ENCODE data around the gene CDH16.

CDH16 gene

DNA sequence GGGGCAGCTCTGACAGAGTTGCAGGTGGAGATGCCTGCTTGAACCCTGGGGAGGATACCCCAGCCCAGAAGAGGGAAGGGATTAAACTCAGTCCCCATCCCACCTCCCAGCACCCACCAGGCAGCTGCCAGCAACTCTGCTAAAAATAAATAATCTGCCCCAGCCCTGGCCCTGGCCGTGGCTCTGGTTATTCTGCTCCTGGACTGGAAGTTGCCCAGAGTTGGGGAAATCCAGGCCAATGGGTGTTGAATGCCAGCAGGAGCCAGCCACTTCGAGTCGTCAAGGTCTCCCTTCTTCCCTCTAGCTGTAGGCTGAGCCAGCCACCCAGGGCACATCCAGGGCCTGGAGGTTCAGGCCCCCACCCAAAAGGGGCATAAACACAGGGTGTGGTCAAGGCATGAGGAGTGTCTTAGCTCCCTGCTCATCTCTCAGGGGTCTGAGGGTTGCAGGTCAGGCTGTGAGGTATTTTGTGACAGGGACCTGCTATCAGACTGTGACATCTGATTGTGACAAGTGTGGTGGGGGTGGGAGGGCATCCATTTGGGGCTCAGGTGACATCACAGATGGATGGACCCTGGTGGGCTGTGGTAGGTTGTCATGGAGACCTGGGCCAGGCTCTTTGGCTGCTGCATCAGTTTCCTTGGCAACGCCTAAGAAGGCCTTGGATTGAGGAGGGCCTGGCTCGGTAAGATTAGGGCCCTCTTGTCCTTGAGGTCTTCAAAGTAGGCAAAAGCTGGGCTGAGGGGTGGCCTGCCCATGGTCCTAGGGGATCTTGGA is 7.7 kb upstream of the CDH16 start:
- DNase-seq = no peak

- DNase-seq = no peak
These were observed 6.7 kb upstream of the CDH16 start, which contains the start of gene RRAD for GRCh38 chr16:66925322-66925840. RRAD (minus strand) TSS chr16:66925535; CDS start chr16:66925179, 356 bp downstream.

DNA sequence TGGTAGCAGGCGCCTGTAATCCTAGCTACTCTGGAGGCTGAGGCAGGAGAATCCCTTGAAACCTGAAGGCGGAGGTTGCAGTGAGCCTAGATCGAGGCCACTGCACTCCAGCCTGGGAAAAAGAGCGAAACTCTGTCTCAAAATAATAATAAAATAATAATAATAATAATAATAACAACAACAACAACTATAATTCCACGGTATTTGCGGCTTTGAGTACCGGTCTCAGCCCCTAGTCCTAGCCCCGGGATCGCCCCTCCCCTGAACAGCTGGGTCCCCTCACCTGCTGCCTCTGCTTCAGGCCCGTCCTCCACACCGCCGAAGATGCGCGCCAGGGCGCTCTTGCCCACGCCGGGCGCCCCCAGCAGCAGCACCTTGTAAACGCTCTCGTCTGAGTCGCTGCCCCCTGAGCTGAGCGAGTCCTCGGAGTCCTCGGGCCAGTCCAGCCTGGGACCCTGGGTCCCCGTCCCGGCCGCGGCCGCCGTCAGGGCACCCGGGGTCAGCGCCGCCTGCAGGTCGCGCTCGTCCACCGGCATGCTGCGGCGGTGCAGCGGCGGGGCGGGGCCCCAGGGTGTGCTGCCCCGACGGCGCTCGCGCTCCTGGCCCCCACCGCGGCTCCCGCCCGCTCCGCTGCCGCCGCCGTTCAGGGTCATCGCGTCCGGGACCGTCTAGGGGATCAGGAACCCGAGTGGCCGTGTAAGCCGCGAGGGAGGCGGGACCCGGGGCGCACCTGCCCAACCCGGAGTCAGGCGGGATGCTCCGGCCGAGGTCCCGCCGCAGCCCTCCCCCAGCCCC is 6.0 kb upstream of the CDH16 start:
- peak; percentile 78 for DNase-seq

- DNase-seq = no peak
These were observed 5.2 kb upstream of the CDH16 start for GRCh38 chr16:66923866-66924265.

DNA sequence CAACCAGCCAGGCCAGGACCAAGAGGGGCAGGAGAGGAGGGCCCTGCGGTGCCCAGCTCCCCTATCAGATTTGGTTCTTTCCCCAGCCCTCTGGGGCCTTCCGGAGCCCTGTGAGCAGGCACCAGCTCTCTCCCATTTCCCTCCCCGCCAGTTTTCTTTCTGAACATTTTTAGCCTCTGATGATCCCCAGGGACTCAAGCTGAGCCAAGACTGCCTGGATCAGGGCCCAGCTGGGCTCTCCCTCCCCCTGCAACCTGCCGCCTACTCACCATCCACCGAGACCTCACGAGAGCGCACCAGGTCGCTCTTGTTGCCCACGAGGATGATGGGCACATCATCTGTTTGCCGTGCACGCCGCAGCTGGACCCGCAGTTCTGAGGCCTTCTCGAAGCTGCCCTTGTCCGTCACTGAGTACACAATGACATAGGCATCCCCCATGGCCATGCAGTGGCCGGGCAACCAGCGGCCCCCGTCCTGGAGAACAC is 4.6 kb upstream of the CDH16 start:
- no peak for DNase-seq

DNA sequence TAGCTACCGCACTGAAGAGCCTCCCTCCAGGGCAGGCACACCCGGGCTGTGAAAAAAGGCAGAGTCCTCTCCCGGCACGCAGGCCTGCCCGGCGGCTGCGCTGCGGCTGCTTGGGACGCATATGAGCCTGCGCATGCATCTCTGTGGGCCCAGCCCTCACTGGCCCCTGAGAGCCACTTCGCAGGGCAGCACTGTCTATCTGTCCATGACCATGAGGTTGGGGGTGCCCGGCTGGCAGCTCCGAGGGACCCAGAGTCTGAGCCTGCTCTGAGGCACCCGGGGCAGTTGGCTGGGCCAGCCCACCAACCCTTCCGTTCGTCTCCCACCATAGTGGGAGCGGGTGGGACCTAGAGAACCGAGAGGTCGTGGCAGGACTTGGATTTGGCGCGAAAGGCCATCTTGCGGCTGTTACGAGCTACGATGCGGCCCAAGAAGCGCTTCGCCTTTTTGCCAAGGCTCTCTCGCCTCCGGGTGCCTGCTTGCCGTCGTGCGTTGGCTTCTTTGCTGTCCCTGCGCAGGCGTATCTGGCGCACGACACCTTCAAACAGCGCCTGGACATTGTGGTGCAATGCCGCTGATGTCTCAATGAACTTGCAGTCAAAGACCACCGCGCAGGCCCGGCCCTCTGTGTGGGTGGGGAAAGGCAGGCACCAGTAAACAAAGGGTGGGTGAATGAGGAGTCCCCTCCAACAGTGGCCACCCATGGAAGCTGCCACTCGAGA is 3.2 kb upstream of the CDH16 start:
- DNase-seq = no peak

GRCh38 chr16:66920924-66921680 is 2.4 kb upstream of the CDH16 start:
- DNase-seq = no peak

DNA sequence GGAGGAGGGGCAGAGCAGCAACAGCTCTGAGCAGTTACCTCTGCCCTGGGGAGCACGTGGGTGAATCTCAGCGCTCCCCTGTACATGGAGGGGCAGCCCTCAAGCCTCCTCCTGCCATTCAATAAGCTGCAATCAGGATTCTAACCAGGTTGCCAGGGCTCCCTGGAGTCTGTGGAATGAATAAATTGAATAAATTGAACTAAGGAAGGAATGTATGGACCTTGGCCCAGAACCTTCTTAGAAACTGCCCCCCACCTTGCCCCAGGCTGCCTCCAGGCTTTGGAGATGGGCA is 1.6 kb upstream of the CDH16 start:
- no peak for DNase-seq

DNA sequence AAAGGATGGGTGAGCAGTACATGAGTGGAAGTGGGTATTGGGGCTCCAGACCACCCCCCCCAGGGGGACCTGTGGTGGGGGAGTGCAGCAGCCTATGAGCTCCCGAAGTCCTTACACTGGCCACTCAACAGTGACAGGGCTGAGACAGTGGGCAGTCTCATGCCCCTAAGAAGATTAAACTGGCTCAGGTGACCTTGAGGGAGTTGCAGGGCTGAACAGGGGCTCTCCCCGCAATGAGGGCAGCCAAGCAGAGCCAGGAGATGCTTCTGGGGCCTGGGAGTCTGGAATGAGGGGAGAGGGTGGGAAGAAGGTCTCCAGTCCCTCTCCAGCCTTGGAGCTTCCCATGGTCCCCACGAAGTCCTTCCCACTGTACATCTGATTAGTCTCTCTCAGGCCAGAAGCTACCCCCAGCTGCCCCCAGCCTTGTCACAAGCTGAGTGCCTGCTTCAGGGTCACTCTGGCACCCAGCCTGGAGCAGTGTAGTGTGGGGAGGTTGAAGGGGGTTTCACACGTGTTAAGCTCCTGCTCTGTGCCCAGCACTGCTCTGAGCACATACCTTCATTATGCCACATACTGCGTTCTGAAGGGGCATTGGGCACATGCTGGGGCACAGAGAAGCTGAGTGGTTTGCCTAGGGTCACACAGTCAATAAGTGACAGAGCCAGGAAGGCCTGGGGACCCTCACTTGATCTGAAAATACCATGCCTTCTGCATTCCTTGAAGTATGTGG is 1.0 kb upstream of the CDH16 start:
- DNase-seq = no peak

DNA sequence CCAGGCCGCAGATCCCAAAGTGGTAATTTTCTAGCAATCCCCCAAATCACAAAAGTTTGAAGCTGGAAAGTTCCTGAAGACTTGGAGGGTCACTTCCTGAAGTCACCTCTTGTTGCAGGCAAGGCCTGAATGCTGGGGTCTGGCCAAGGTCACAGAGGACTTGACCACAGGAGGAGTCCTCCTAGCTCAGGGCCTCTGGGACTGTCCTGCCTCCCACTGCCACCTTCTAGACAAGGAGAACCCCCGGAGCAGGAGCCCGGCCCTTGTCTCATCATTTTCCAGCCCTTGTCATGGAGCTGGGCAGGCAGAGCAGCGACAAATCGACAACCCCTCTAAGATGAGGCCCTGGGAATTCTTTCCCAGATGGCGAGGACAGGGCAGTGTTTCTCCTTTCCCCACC is 330 bp downstream of the CDH16 start:
- DNase-seq = no peak

- no peak for DNase-seq
These were observed 944 bp downstream of the CDH16 start for GRCh38 chr16:66917741-66918140.

- no peak for DNase-seq
These were observed 2.2 kb downstream of the CDH16 start for GRCh38 chr16:66916518-66916917.

GRCh38 chr16:66915041-66915440 is 3.6 kb downstream of the CDH16 start:
- DNase-seq = no peak

GRCh38 chr16:66914541-66914940 is 4.1 kb downstream of the CDH16 start:
- no peak for DNase-seq

DNA sequence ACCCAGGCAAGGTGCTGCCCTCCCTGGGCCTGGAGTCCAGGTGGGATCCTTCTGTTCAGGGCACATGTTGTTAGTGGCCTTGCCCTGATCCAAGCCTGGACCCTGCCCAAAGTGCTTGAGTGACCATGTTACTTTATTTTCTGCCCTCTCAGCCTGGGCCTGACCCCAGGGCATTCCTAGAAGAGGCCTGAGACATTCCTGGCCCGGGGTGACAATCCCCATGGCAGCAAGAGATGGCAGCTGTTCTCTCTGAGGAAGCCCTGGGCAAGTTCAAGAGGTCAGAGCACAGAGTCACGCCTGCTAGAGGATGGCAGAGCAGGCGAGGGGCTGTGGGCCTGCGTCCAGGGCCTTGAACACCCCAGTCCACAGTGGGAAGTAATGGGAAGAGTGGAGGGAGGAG is 5.0 kb downstream of the CDH16 start:
- no peak for DNase-seq

DNA sequence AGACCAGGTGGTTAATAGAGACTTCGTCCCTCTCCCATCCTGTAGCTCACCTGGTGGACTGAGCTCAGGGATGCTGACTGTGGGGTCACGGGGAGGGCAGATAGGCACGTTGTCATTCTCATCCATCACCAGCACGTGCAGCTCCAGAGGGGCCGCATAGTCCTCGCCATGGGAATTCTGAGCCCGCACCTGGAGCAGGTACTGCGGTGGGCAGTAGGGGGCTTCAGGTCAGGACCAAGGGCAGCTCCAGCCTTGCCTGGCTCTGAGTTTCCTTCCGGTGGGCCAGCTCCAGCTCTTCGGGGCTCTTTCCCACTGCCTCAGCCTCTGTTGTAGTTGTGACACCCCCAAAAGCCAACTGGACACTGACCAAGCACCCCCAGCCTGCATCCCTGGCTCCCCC is 5.6 kb downstream of the CDH16 start:
- no peak for DNase-seq

GRCh38 chr16:66911801-66912200 is 6.9 kb downstream of the CDH16 start:
- no peak for DNase-seq

DNA sequence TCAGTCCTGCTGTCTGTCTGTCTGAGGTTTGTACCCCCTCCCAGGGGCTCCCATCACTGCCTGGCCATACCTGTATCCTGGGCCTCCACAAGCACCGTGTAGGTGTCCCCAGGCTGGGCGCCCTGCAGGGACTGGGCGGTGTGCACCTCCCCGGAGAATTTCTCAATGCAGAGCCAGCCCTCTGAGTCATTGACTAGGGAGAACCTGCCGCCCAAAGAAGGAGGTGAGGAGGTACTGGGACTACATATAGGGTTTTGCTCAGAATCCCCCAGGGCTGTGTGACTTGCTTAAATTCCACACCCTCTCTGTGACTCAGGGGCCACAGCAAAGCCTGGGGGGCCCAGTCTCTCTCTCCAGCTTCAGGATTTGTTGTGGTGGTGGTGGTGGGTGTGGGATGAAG is 7.6 kb downstream of the CDH16 start:
- DNase-seq = no peak

DNA sequence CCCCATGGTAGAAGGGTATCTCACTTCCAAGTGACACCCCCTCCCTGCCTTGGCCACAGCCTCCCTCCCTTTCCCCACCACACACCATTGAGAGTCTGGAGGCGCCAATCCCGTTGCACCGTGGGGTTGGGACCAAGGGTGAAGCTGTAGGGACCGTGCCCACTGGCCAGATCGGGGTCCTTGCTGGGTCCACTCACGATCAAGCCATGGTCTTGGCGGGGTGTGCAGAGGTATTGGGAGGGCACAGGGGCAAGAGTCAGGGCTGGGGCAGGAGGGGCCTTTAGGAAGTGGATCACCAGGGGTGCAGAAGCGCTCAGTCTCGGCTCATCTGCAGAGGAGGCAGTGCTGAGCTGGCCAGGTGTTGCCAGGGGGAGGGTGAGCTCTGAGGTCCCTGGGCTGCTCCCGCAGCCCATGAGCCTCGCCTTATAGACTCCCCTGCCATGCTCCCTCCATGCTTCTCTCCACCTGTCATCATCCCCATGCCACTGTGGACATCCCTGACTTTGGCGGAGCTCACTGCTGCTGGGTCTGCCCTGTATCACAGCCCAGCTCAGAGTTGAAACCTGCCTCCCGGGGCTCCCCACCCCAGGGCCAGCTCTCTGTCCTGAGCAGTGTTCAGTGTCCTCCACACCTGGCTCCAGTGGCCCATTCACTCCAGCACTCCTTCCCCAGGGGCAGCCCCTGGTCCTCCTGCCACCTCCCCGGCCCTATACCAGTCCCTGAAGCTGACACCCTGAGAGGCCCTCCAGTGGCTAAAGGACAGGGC is 8.3 kb downstream of the CDH16 start:
- no peak for DNase-seq

DNA sequence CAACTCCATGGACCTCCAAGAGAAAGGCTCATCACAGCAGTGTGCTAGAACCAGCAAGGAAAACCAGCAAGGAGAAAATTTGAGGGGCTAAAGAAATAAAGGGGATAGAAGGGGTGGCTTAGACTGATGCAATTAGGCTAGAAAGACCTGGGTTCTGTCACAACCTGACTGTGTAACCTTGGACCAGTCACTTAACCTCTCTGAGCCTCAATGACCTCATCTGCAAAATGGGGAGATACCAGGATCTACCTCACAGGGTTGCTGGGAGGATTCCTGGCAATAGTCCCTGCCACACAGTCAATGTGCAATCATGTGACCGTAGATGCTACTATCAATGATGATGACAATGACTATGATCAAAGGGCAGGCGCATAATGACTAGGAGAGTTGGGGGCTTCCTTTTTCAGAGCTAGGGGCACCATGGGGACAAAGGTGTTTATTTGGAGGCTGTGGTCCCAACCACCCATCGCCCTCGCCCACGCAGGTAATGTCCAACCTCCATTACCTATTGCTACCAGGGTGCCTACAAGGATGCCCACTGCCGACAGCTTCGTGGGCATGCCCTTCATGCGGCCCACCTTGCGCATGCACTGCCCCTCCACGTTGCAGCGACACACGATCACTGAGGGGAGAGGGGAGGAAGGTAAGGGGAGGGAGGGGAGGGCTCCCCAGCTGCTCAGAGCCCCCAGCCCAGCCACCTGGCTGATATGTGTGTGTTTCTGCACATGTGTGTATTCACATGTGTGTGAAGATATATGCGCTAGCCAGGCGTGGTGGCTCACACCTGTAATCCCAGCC is 9.7 kb downstream of the CDH16 start:
- DNase-seq = no peak

Data from activated CD8-positive, alpha-beta memory T cell treated with anti-CD3 and anti-CD28 coated beads, Interleukin-2, amount 50 U/mL, for 48 hours (primary cell).